A549 (cell line): ENCODE measurements around the gene IPO11. TPM values are rescaled to one million over a fixed set of nuclear protein-coding genes. Genes with fewer than 3 reads are reported as not detected.
"Not testable (repeated sequence)": the region's sequence is repeated elsewhere in the genome, so short reads cannot be mapped to it uniquely, and the experiment has no call there.

ENCODE experiments used
- ATAC-seq, 2 experiments: fragments of 200-7000 bp in 1 of 2; fragments of >200 bp in 1 of 2; cut with Nextera tagmentation in 1 of 2; cut with Tn5 transposase in 1 of 2; 3 replicates each; pipeline versions ENCODE4 v1.8.0 to v1.9.1; 2018 to 2020; ENCODE audit warnings: mild to moderate bottlenecking in 1 of 2, moderate library complexity in 1 of 2
- CTCF ChIA-PET: fragments of 300-600 bp; sonication (Branson Sonifier 250); formaldehyde crosslinking; extraction: SDS; loops from one replicate; lab custom pipeline; 2021; ENCODE audit warnings: antibody characterized with exemption, inconsistent platforms; lab: Yijun Ruan, JAX
- POLR2A ChIA-PET: fragments of 350-600 bp; formaldehyde crosslinking; extraction: SDS; loops from one replicate; lab custom pipeline; 2021; ENCODE audit warnings: antibody characterized with exemption, inconsistent platforms; lab: Yijun Ruan, JAX
- DNase-seq, 2 experiments: peaks; one replicate each; pipeline versions ENCODE4 v3.0.0 to v3.0.0-alpha.2; 2011 to 2016; ENCODE audit warnings: low read depth in 1 of 2, low spot score in 1 of 2
- FAIRE-seq: peaks from 2 replicates; lab custom pipeline; 2011; peaks lifted over from hg19 to GRCh38; lab: Jason Lieb, UNC
- H3K27ac ChIP-seq, 2 experiments: fragments of >200 bp; sonication (Bioruptor Twin); formaldehyde crosslinking; 3 replicates each; pipeline ENCODE4 v1.5.1; 2016 to 2017
- H3K4me1 ChIP-seq: fragments of >200 bp; sonication (Bioruptor Twin); formaldehyde crosslinking; 3 replicates; pipeline ENCODE4 v1.6.1; 2016
- H3K4me2 ChIP-seq: fragments of >200 bp; sonication (Bioruptor Twin); formaldehyde crosslinking; 3 replicates; pipeline ENCODE4 v1.6.1; 2016
- H3K4me3 ChIP-seq: fragments of >200 bp; sonication (Bioruptor Twin); formaldehyde crosslinking; 3 replicates; pipeline ENCODE4 v1.5.1; 2016
- H3K9me3 ChIP-seq: fragments of >200 bp; sonication (Bioruptor Twin); formaldehyde crosslinking; 3 replicates; pipeline ENCODE4 v1.6.1; 2016
- CBX2 ChIP-seq: fragments of 200-600 bp; sonication (generic); IDR thresholded peaks from 2 replicates; pipeline ENCODE4 v1.6.1; 2016; ENCODE audit warnings: low read depth, mild to moderate bottlenecking, borderline replicate concordance
- CBX8 ChIP-seq: fragments of 200-600 bp; sonication (generic); IDR thresholded peaks from 2 replicates; pipeline ENCODE4 v1.6.1; 2016
- CEBPB ChIP-seq, 2 experiments: fragments of >200 bp in 1 of 2; sonication (Bioruptor Twin) in 1 of 2; formaldehyde crosslinking in 1 of 2; IDR thresholded peaks; 2 replicates each; pipeline ENCODE4 v1.6.1; 2012 to 2016
- CHD2 ChIP-seq: fragments of 150-350 bp; IDR thresholded peaks from 2 replicates; pipeline ENCODE4 v1.6.1; 2014; ENCODE audit warnings: low read length; ENCODE audit not compliant: partially characterized antibody
- EHF ChIP-seq: fragments of 250-450 bp; sonication (Bioruptor Pico); IDR thresholded peaks from 2 replicates; pipeline ENCODE4 v1.5.0; 2020; ENCODE audit warnings: mild to moderate bottlenecking
- EHMT2 ChIP-seq: fragments of 200-600 bp; sonication (generic); IDR thresholded peaks from 2 replicates; pipeline ENCODE4 v1.6.1; 2016; ENCODE audit warnings: antibody characterized with exemption, low read depth, mild to moderate bottlenecking, moderate library complexity
- ESRRA ChIP-seq: fragments of 150-350 bp; IDR thresholded peaks from 2 replicates; pipeline ENCODE4 v1.6.1; 2014; ENCODE audit warnings: mild to moderate bottlenecking, low read length, borderline replicate concordance
- FOSL2 ChIP-seq, 2 experiments: fragments of 450-650 bp in 1 of 2; fragments of >200 bp in 1 of 2; sonication (Bioruptor Twin) in 1 of 2; formaldehyde crosslinking; IDR thresholded peaks; 2 replicates each; pipeline versions ENCODE4 v1.5.0 to v1.6.1; 2016 to 2020; ENCODE audit warnings: mild to moderate bottlenecking in 1 of 2, moderate library complexity in 1 of 2
- FOXS1 ChIP-seq: fragments of 250-450 bp; sonication (Bioruptor Pico); IDR thresholded peaks from 2 replicates; pipeline ENCODE4 v1.5.0; 2020; ENCODE audit warnings: mild to moderate bottlenecking, moderate library complexity
- HDAC2 ChIP-seq: fragments of 200-600 bp; sonication (generic); IDR thresholded peaks from 2 replicates; pipeline ENCODE4 v1.6.1; 2016
- JUNB ChIP-seq: fragments of >200 bp; sonication (Bioruptor Twin); formaldehyde crosslinking; IDR thresholded peaks from 2 replicates; pipeline ENCODE4 v1.6.1; 2016
- KDM5A ChIP-seq: fragments of 200-600 bp; sonication (generic); IDR thresholded peaks from 2 replicates; pipeline ENCODE4 v1.6.1; 2016; ENCODE audit warnings: antibody characterized with exemption, mild to moderate bottlenecking
- MAFK ChIP-seq: fragments of 450-650 bp; IDR thresholded peaks from 2 replicates; pipeline ENCODE4 v1.6.1; 2014; ENCODE audit not compliant: partially characterized antibody
- MAZ ChIP-seq: fragments of 150-350 bp; IDR thresholded peaks from 2 replicates; pipeline ENCODE4 v1.6.1; 2014; ENCODE audit warnings: antibody characterized with exemption, low read depth, low read length, borderline replicate concordance
- NFE2L2 ChIP-seq: fragments of 150-350 bp; conservative IDR thresholded peaks from 2 replicates; pipeline ENCODE4 v1.6.1; 2014; ENCODE audit warnings: low read length
- NPAS2 ChIP-seq: fragments of 250-450 bp; sonication (Bioruptor Pico); IDR thresholded peaks from 2 replicates; pipeline ENCODE4 v1.8.0; 2022; ENCODE audit warnings: mild to moderate bottlenecking, moderate library complexity, borderline replicate concordance
- NR3C1 ChIP-seq: fragments of >200 bp; sonication (Bioruptor Twin); formaldehyde crosslinking; IDR thresholded peaks from 3 replicates; pipeline ENCODE4 v1.6.1; 2017
- POLR2A ChIP-seq: IDR thresholded peaks from 2 replicates; pipeline ENCODE4 v1.6.1; 2012; ENCODE audit warnings: mild to moderate bottlenecking, low read length
- POLR2AphosphoS2 ChIP-seq: conservative IDR thresholded peaks from 2 replicates; pipeline ENCODE4 v1.6.1; 2012; ENCODE audit warnings: low read length, improper control_type of control experiment, inconsistent platforms
- RARB ChIP-seq: fragments of 250-450 bp; sonication (Bioruptor Pico); IDR thresholded peaks from 2 replicates; pipeline ENCODE4 v1.8.0; 2021; ENCODE audit warnings: mild to moderate bottlenecking, moderate library complexity
- RCOR1 ChIP-seq: fragments of 150-350 bp; IDR thresholded peaks from 2 replicates; pipeline ENCODE4 v1.6.1; 2014; ENCODE audit warnings: antibody characterized with exemption, low read length, low read depth
- SMC3 ChIP-seq: fragments of >200 bp; sonication (Bioruptor Twin); formaldehyde crosslinking; IDR thresholded peaks from 3 replicates; pipeline ENCODE4 v1.6.1; 2018; ENCODE audit warnings: inconsistent platforms
- ZC3H11A ChIP-seq: fragments of 450-650 bp; IDR thresholded peaks from 2 replicates; pipeline ENCODE4 v1.6.1; 2014; ENCODE audit warnings: antibody characterized with exemption, mild to moderate bottlenecking
- ZSCAN20 ChIP-seq: fragments of 250-450 bp; sonication (Bioruptor Pico); IDR thresholded peaks from 2 replicates; pipeline ENCODE4 v1.8.0; 2022; ENCODE audit warnings: mild to moderate bottlenecking, moderate library complexity
- WGBS: methylation state at CpG from one replicate; pipeline ENCODE4 v1.1.6; 2017; ENCODE audit errors: missing lambda C conversion rate; 5-methylcytosine and 5-hydroxymethylcytosine counted together
- polyA plus RNA-seq, 4 experiments: library from polyadenylated mRNA; depleted of rRNA in 3 of 4; stranded (reverse); fragments of >200 nt; fragmentation: RNase III in 1 of 4; extraction: RNeasy Plus Mini Kit Qiagen cat#74134 plus additional on column Dnase treatment in 1 of 4; gene quantifications; 2 replicates in 3 of 4; 3 replicates in 1 of 4; pipeline ENCODE4 v1.2.3, GENCODE V29; 2011 to 2017
- TF ChIP-seq, protein P1 (sequence below): fragments of 250-450 bp; sonication (Bioruptor Pico); IDR thresholded peaks from 2 replicates; pipeline ENCODE4 v1.5.0; 2020; ENCODE audit warnings: low read depth, mild to moderate bottlenecking, moderate library complexity
- TF ChIP-seq, protein P2 (sequence below): fragments of 250-450 bp; sonication (Bioruptor Pico); IDR thresholded peaks from 2 replicates; pipeline ENCODE4 v1.5.0; 2021; ENCODE audit warnings: mild to moderate bottlenecking, moderate library complexity, borderline replicate concordance
- TF ChIP-seq, protein P3 (sequence below): IDR thresholded peaks from 2 replicates; pipeline ENCODE4 v1.6.1; 2012
- TF ChIP-seq, protein P4 (sequence below): IDR thresholded peaks from 2 replicates; pipeline ENCODE4 v1.6.1; 2012
- TF ChIP-seq, protein P5 (sequence below): fragments of >200 bp; sonication (Bioruptor Twin); formaldehyde crosslinking; IDR thresholded peaks from 3 replicates; pipeline ENCODE4 v1.6.1; 2016

Gene IPO11
- polyA plus RNA-seq, 2 of the 4 experiments (the other 2 are of a cell fraction), result 20.7 to 33.0 TPM

DNA sequence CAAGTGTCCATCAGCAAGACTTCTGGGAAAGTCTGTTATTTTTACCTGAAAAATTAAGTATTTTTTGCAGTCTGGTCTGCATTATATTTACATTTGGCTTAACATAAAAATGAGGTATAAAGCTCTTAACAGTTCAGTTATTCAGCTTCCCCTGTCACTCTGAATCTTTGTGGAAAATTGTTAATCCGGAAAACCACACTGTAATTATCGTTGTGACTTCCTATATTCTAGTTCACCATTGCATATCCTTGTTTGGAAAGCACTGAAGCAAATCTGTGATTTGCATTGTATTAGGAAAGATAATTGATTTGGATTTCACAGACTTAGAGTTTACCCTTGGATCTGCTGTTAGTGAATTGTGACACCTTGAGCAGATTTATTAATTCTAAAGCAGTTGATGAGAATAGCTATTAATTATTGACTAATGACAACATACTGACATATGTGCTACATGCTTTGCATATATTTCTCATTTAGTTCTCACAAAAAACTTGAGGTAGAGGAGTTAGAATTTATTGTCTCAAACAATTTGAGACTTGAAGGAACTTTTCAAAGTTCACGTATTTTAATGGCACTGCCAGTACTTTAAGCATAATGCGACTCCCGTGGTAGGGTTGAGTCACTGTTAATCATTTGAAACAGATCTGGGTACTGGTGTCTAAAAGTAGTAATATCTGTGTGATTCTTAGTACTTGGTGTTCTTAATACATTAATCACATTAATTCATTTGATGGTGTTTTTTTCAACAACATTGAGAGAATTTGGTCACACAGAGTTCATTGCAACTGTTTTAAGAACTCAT, 94.3 kb downstream of the IPO11 start:
- H3K4me1 ChIP-seq, result no peaks in the 10 kb centered on the region

DNA sequence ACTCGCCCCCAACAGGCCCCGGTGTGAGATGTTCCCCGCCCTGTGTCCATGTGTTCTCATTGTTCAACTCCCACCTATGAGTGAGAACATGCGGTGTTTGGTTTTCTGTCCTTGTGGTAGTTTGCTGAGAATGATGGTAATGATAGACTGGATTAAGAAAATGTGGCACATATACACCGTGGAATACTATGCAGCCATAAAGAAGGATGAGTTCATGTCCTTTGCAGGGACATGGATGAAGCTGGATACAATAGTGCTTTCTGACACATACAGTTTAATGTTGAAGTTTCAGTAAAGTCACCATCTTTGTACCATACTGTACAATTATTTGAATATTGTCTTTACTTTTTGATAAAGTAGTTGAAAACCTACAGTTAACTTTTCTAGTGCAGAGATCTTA, 96.2 kb downstream of the IPO11 start:
- ATAC-seq, FAIRE-seq, H3K27ac ChIP-seq, DNase-seq, H3K4me3 ChIP-seq, H3K4me2 ChIP-seq, H3K4me1 ChIP-seq, POLR2A ChIA-PET, CTCF ChIA-PET, H3K9me3 ChIP-seq: not testable (repeated sequence)
- over 99% methylated on average over 5 of the region's 5 CpGs for WGBS

More for the DNA sequence above, 94.3 kb downstream of the IPO11 start:
- Histone ChIP-seq H3K4me2 (no peak overlapping the region), H3K27ac (no peak overlapping the region), H3K4me3 (no peak overlapping the region), H3K9me3 (no peaks in the 10 kb centered on the region)
- POLR2A ChIA-PET, result no interaction called here
- CTCF ChIA-PET, result no interaction called here
- FAIRE-seq (no peak), ATAC-seq (no peak), DNase-seq (no peak)
- WGBS, result 90% methylated on average over 5 of the region's 5 CpGs
- no peak for TF ChIP-seq CHD2
- no peak for TF ChIP-seq NPAS2 (CRISPR knock-in tag)
- TF ChIP-seq FOSL2 (IDR thresholded peaks at IDR 0.05), result no peak
- no peak for TF ChIP-seq FOSL2 (CRISPR knock-in tag; IDR thresholded peaks at IDR 0.05)
- TF ChIP-seq CBX8, result no peak
- TF ChIP-seq ZSCAN20 (CRISPR knock-in tag), result no peak
- no peak for TF ChIP-seq MAFK
- no peak for TF ChIP-seq MAZ
- no peak for TF ChIP-seq KDM5A
- no peak for TF ChIP-seq NFE2L2
- TF ChIP-seq CBX2, result no peak
- TF ChIP-seq, protein P1, sequence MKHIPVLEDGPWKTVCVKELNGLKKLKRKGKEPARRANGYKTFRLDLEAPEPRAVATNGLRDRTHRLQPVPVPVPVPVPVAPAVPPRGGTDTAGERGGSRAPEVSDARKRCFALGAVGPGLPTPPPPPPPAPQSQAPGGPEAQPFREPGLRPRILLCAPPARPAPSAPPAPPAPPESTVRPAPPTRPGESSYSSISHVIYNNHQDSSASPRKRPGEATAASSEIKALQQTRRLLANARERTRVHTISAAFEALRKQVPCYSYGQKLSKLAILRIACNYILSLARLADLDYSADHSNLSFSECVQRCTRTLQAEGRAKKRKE, result no peak
- TF ChIP-seq HDAC2, result no peak
- no peak for TF ChIP-seq RARB (CRISPR knock-in tag)
- no peak for TF ChIP-seq ESRRA
- TF ChIP-seq, protein P2, sequence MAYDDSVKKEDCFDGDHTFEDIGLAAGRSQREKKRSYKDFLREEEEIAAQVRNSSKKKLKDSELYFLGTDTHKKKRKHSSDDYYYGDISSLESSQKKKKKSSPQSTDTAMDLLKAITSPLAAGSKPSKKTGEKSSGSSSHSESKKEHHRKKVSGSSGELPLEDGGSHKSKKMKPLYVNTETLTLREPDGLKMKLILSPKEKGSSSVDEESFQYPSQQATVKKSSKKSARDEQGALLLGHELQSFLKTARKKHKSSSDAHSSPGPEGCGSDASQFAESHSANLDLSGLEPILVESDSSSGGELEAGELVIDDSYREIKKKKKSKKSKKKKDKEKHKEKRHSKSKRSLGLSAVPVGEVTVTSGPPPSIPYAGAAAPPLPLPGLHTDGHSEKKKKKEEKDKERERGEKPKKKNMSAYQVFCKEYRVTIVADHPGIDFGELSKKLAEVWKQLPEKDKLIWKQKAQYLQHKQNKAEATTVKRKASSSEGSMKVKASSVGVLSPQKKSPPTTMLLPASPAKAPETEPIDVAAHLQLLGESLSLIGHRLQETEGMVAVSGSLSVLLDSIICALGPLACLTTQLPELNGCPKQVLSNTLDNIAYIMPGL, result no peak
- TF ChIP-seq, protein P3, sequence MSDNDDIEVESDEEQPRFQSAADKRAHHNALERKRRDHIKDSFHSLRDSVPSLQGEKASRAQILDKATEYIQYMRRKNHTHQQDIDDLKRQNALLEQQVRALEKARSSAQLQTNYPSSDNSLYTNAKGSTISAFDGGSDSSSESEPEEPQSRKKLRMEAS, result no peak

DNA sequence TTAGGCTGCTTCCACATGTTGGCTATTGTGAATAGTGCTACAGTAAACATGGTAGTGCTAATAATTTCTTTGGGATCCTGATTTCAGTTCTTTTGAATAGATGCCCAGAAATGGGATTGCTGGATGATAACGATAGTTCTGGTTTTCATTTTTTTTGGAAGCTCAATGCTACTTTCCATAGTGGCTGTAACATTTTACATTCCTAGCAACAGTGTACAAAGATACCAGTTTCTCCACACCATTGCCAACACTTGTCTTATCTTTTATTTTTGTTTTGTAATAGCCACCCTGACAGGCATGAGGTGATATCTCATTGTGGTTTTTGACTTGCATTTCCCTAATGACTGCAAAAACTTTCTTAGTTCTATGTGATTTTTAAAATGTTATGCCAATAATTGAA, 97.2 kb downstream of the IPO11 start:
- H3K9me3 ChIP-seq, result no peaks in the 10 kb centered on the region
- ChIA-PET POLR2A (no interaction called here), CTCF (no interaction called here)
- H3K27ac ChIP-seq, result no peak overlapping the region
- WGBS, result 97% methylated on average over 1 of the region's 1 CpG
- no peak for FAIRE-seq
- DNase-seq, result no peak
- no peak overlapping the region for H3K4me2 ChIP-seq
- H3K4me3 ChIP-seq, result no peak overlapping the region
- no peaks in the 10 kb centered on the region for H3K4me1 ChIP-seq
- ATAC-seq, result no peak
- TF ChIP-seq NR3C1 (no peak), SMC3 (no peak), POLR2AphosphoS2 (no peak), RCOR1 (no peak), MAFK (no peak), CEBPB (IDR thresholded peaks at IDR 0.05) (no peak), EHF (CRISPR knock-in tag) (no peak), FOXS1 (no peak), MAZ (no peak), POLR2A (no peak), EHMT2 (no peak), ZC3H11A (no peak), HDAC2 (no peak), JUNB (no peak)
- TF ChIP-seq, protein P4, sequence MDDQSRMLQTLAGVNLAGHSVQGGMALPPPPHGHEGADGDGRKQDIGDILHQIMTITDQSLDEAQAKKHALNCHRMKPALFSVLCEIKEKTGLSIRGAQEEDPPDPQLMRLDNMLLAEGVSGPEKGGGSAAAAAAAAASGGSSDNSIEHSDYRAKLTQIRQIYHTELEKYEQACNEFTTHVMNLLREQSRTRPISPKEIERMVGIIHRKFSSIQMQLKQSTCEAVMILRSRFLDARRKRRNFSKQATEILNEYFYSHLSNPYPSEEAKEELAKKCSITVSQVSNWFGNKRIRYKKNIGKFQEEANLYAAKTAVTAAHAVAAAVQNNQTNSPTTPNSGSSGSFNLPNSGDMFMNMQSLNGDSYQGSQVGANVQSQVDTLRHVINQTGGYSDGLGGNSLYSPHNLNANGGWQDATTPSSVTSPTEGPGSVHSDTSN, result no peak
- TF ChIP-seq, protein P5, sequence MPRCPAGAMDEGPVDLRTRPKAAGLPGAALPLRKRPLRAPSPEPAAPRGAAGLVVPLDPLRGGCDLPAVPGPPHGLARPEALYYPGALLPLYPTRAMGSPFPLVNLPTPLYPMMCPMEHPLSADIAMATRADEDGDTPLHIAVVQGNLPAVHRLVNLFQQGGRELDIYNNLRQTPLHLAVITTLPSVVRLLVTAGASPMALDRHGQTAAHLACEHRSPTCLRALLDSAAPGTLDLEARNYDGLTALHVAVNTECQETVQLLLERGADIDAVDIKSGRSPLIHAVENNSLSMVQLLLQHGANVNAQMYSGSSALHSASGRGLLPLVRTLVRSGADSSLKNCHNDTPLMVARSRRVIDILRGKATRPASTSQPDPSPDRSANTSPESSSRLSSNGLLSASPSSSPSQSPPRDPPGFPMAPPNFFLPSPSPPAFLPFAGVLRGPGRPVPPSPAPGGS, result no peak
- TF ChIP-seq, protein P2, result no peak
